ENCODE measurements around the gene ANKRD12.
A peak's percentile ranks its signal among the peaks of the same experiment; 100 is the strongest.

The ANKRD12 gene

GRCh38 chr18:9290156-9290555 lies 153.6 kb downstream of the ANKRD12 start:
- no peak for DNase-seq (ENCODE audit: low read depth)

- no peak for DNase-seq (ENCODE audit: low read depth)
Measured at GRCh38 chr18:9292047-9292446, 155.5 kb downstream of the ANKRD12 start.

- no peak for DNase-seq (ENCODE audit: low read depth)
Measured at GRCh38 chr18:9293948-9294347, 157.4 kb downstream of the ANKRD12 start.

GRCh38 chr18:9296233-9297006 lies 159.8 kb downstream of the ANKRD12 start:
- DNase-seq (ENCODE audit: low read depth): no peak

- DNase-seq (ENCODE audit: low read depth): no peak
Measured at GRCh38 chr18:9297007-9297393, 160.4 kb downstream of the ANKRD12 start.

- no peak for DNase-seq (ENCODE audit: low read depth)
Measured at GRCh38 chr18:9304388-9305070, 167.9 kb downstream of the ANKRD12 start.

- DNase-seq (ENCODE audit: low read depth): peak; percentile 16
Measured at GRCh38 chr18:9319333-9319732, 182.8 kb downstream of the ANKRD12 start.

GRCh38 chr18:9321017-9321452 lies 184.5 kb downstream of the ANKRD12 start:
- peak; percentile 94 for DNase-seq (ENCODE audit: low read depth)

- peak; percentile 31 for DNase-seq (ENCODE audit: low read depth)
Measured at GRCh38 chr18:9321736-9322135, 185.2 kb downstream of the ANKRD12 start.

- DNase-seq (ENCODE audit: low read depth): no peak
Measured at GRCh38 chr18:9322744-9323143, 186.2 kb downstream of the ANKRD12 start.

GRCh38 chr18:9323750-9324445 lies 187.3 kb downstream of the ANKRD12 start:
- peak; percentile 92 for DNase-seq (ENCODE audit: low read depth)

GRCh38 chr18:9325716-9326115 lies 189.1 kb downstream of the ANKRD12 start:
- peak; percentile 37 for DNase-seq (ENCODE audit: low read depth)

- DNase-seq (ENCODE audit: low read depth): no peak
Measured at GRCh38 chr18:9328776-9329175, 192.2 kb downstream of the ANKRD12 start.

GRCh38 chr18:9329471-9329870 lies 192.9 kb downstream of the ANKRD12 start:
- DNase-seq (ENCODE audit: low read depth): no peak

GRCh38 chr18:9330419-9330818 lies 193.8 kb downstream of the ANKRD12 start:
- no peak for DNase-seq (ENCODE audit: low read depth)

- DNase-seq (ENCODE audit: low read depth): no peak
Measured at GRCh38 chr18:9333441-9334328, 197.1 kb downstream of the ANKRD12 start.

- peak; percentile 91 for DNase-seq (ENCODE audit: low read depth)
Measured at GRCh38 chr18:9334329-9334972, 197.9 kb downstream of the ANKRD12 start, which contains the start of gene TWSG1. Gene TWSG1 (plus strand): TSS chr18:9334773. CDS start chr18:9337230, 2,457 bp downstream.

GRCh38 chr18:9334973-9335696 lies 198.6 kb downstream of the ANKRD12 start:
- DNase-seq (ENCODE audit: low read depth): peak; percentile 41

Measured in amniotic epithelial cell (primary cell).